Measurements from ENCODE around the gene YWHAQ.

Gene YWHAQ

GRCh38 chr2:9654452-9655100, 23.8 kb upstream of the YWHAQ start:
- no peak for DNase-seq

GRCh38 chr2:9653485-9654271, 22.9 kb upstream of the YWHAQ start:
- DNase-seq = no peak

GRCh38 chr2:9652898-9653479, 22.2 kb upstream of the YWHAQ start:
- no peak for DNase-seq

GRCh38 chr2:9652267-9652666, 21.5 kb upstream of the YWHAQ start:
- DNase-seq = no peak

- DNase-seq = no peak
These were observed 19.5 kb upstream of the YWHAQ start for GRCh38 chr2:9650119-9650821.

GRCh38 chr2:9649261-9649660, 18.5 kb upstream of the YWHAQ start:
- DNase-seq = no peak

GRCh38 chr2:9648821-9649220, 18.0 kb upstream of the YWHAQ start:
- no peak for DNase-seq

GRCh38 chr2:9647884-9648283, 17.1 kb upstream of the YWHAQ start:
- DNase-seq = no peak

- DNase-seq = no peak
These were observed 15.6 kb upstream of the YWHAQ start for GRCh38 chr2:9646196-9647030.

- DNase-seq = no peak
These were observed 13.8 kb upstream of the YWHAQ start for GRCh38 chr2:9644603-9645002.

GRCh38 chr2:9644021-9644420, 13.2 kb upstream of the YWHAQ start:
- DNase-seq = no peak

- DNase-seq = no peak
These were observed 10.8 kb upstream of the YWHAQ start for GRCh38 chr2:9641641-9642040.

GRCh38 chr2:9640403-9641104, 9.8 kb upstream of the YWHAQ start:
- DNase-seq = no peak

GRCh38 chr2:9639740-9640343, 9.0 kb upstream of the YWHAQ start:
- no peak for DNase-seq

GRCh38 chr2:9639000-9639602, 8.3 kb upstream of the YWHAQ start:
- no peak for DNase-seq

GRCh38 chr2:9638532-9638931, 7.7 kb upstream of the YWHAQ start:
- DNase-seq = no peak

- no peak for DNase-seq
These were observed 6.5 kb upstream of the YWHAQ start for GRCh38 chr2:9637330-9637729.

- no peak for DNase-seq
These were observed 3.3 kb upstream of the YWHAQ start for GRCh38 chr2:9634133-9634532.

- no peak for DNase-seq
These were observed 1.3 kb upstream of the YWHAQ start for GRCh38 chr2:9631878-9632700.

GRCh38 chr2:9631553-9631819, 689 bp upstream of the YWHAQ start:
- no peak for DNase-seq

All from NCI-H1436 (cell line).